ENCODE data around the gene ASB1. TPM values are rescaled to one million over a fixed set of nuclear protein-coding genes. Genes with fewer than 3 reads are reported as not detected.

Gene ASB1
- total RNA-seq, 1 experiment from 2014 or later, result 46.0 TPM

- Mint-ChIP-seq H3K9me3 (peaks cover 2 to 7% of the 10 kb centered on the region in 2 experiments; a peak in 2 of 5 replicates), H3K27ac (no peak overlapping the region), H3K4me3 (no peak overlapping the region), H3K36me3 (ENCODE audit: insufficient read depth in 1 of 3, low read depth in 3 of 3) (peaks cover 15 to 25% (median 24%) of the 10 kb centered on the region in 3 experiments; a peak in 6 of 7 replicates), H3K27me3 (ENCODE audit: low read depth) (no peaks in the 10 kb centered on the region; the same call in 1 of the 2 replicates), H3K4me1 (peaks cover 12 to 27% of the 10 kb centered on the region in 2 experiments)
- TF ChIP-seq CTCF (conservative IDR thresholded peaks at IDR 0.05), result no peak
- Histone ChIP-seq H3K27ac (ENCODE audit: insufficient read length, low read depth, low read length) (no peak overlapping the region), H3K56ac (ENCODE audit: insufficient read length, low read depth, low read length) (no peak overlapping the region), H2BK12ac (ENCODE audit: insufficient read length, low read depth, low read length) (no peak overlapping the region), H2AK5ac (ENCODE audit: insufficient read length, low read length) (no peak overlapping the region), H4K5ac (ENCODE audit: insufficient read length, low read depth, low read length) (no peak overlapping the region), H4K91ac (ENCODE audit: insufficient read length, low read depth, low read length) (no peak overlapping the region), H2BK20ac (ENCODE audit: low read depth, low read length, poor library complexity, severe bottlenecking) (no peak overlapping the region), H4K8ac (replicated peaks; ENCODE audit: insufficient read length, low read depth, low read length) (no peak overlapping the region), H3K79me1 (ENCODE audit: insufficient read depth, low read depth, low read length, poor library complexity, severe bottlenecking) (no peaks in the 10 kb centered on the region), H2BK120ac (ENCODE audit: low read depth, low read length, poor library complexity, severe bottlenecking) (no peak overlapping the region), H3K9ac (ENCODE audit: extremely low read depth, insufficient read length, low read length) (no peak overlapping the region), H2BK5ac (ENCODE audit: insufficient read length, low read length) (no peak overlapping the region), H3K14ac (ENCODE audit: insufficient read depth, low read length) (no peak overlapping the region), H3K79me2 (ENCODE audit: insufficient read depth, low read length) (no peaks in the 10 kb centered on the region), H3T11ph (ENCODE audit: low read length) (no peak overlapping the region), H3K27me3 (ENCODE audit: insufficient read depth, low read length) (no peaks in the 10 kb centered on the region), H2BK15ac (ENCODE audit: low read depth, low read length) (no peak overlapping the region), H2AFZ (ENCODE audit: low read length) (no peak overlapping the region), H3K9me3 (ENCODE audit: control insufficient read depth, low read depth, low read length) (no peaks in the 10 kb centered on the region), H3K4me1 (ENCODE audit: insufficient read depth, low read length) (peaks cover 8% of the 10 kb centered on the region; the same call in 1 of the 2 replicates), H3K4ac (ENCODE audit: low read depth, low read length) (no peak overlapping the region), H3K23me2 (ENCODE audit: insufficient read length, low read depth, low read length, poor library complexity, severe bottlenecking) (peaks cover 4% of the 10 kb centered on the region), H4K20me1 (ENCODE audit: control insufficient read depth, insufficient read depth, insufficient read length) (no peaks in the 10 kb centered on the region), H3K23ac (ENCODE audit: insufficient read length, low read depth, low read length) (no peak overlapping the region), H3K4me2 (ENCODE audit: insufficient read depth, insufficient read length, low read length) (no peak overlapping the region), H3K18ac (ENCODE audit: insufficient read length, low read depth, low read length) (no peak overlapping the region)
- DNase-seq, result no peak
- no CpG with 5 or more reads among the region's 5 CpGs for WGBS (ENCODE audit: extremely low coverage, insufficient read length, low lambda C conversion rate)
Measured at GRCh38 chr2:238382381-238382781, 44.3 kb upstream of the ASB1 start.
